GM18909 (cell line): ENCODE measurements around the gene BCL2L1.
A peak's percentile ranks its signal among the peaks of the same experiment; 100 is the strongest.

Experiments used
- ATAC-seq: cut with Tn5 transposase; IDR thresholded peaks from one replicate; pipeline ENCODE4 v1.9.1; 2021; ENCODE audit warnings: mild to moderate bottlenecking; ENCODE audit not compliant: unreplicated experiment, poor library complexity

Gene BCL2L1

GRCh38 chr20:31738729-31739549 lies 16.3 kb upstream of the BCL2L1 start, which contains the start of gene TPX2:
Gene TPX2 (plus strand): TSS chr20:31739290. CDS start chr20:31757477, 18,187 bp downstream.
- ATAC-seq, result peak; percentile 96

GRCh38 chr20:31731321-31731717 lies 8.7 kb upstream of the BCL2L1 start:
- no peak for ATAC-seq

GRCh38 chr20:31723319-31724078 lies 831 bp upstream of the BCL2L1 start:
- peak; percentile 89 for ATAC-seq

GRCh38 chr20:31723069-31723318 lies 326 bp upstream of the BCL2L1 start:
- ATAC-seq, result no peak

GRCh38 chr20:31721408-31722256 lies 1.0 kb downstream of the BCL2L1 start:
- ATAC-seq, result no peak

- no peak for ATAC-seq
Measured at GRCh38 chr20:31720486-31721407, 1.9 kb downstream of the BCL2L1 start.

GRCh38 chr20:31719644-31720485 lies 2.8 kb downstream of the BCL2L1 start:
- ATAC-seq, result no peak

GRCh38 chr20:31718952-31719643 lies 3.6 kb downstream of the BCL2L1 start:
- ATAC-seq, result no peak

- peak; percentile 48 for ATAC-seq
Measured at GRCh38 chr20:31717478-31718201, 5.0 kb downstream of the BCL2L1 start.

GRCh38 chr20:31716818-31717477 lies 5.7 kb downstream of the BCL2L1 start:
- peak; percentile 10 for ATAC-seq

- ATAC-seq, result no peak
Measured at GRCh38 chr20:31716351-31716750, 6.3 kb downstream of the BCL2L1 start.

- ATAC-seq, result no peak
Measured at GRCh38 chr20:31715766-31716165, 6.9 kb downstream of the BCL2L1 start.

GRCh38 chr20:31713312-31714273 lies 9.1 kb downstream of the BCL2L1 start:
- no peak for ATAC-seq

GRCh38 chr20:31712564-31713311 lies 9.9 kb downstream of the BCL2L1 start:
- ATAC-seq, result no peak

GRCh38 chr20:31712112-31712553 lies 10.5 kb downstream of the BCL2L1 start:
- ATAC-seq, result no peak
